Thoracic aorta (tissue), 2 donors: Measurements from ENCODE around the gene PSMB1. TPM values are rescaled to one million over a fixed set of nuclear protein-coding genes. Genes with fewer than 3 reads are reported as not detected.
"Not testable (repeated sequence)": the region's sequence is repeated elsewhere in the genome, so short reads cannot be mapped to it uniquely, and the experiment has no call there.

Source experiments
- ATAC-seq: fragments of 150-250 bp; one replicate; pipeline ENCODE4 v1.8.0; 2017; ENCODE audit warnings: low read depth; ENCODE audit not compliant: insufficient number of reproducible peaks, low FRiP score
- DNase-seq: peaks from one replicate; pipeline ENCODE4 v3.0.0-alpha.2; 2020; ENCODE audit warnings: low spot score
- H3K27ac ChIP-seq, 2 donors: fragments of 200-600 bp; sonication (generic); 1 replicate in 1 of 2; 2 replicates in 1 of 2; pipeline ENCODE4 v1.5.1; 2016; ENCODE audit warnings: mild to moderate bottlenecking in 2 of 2, moderate library complexity in 2 of 2
- H3K27me3 ChIP-seq: fragments of 200-600 bp; sonication (generic); replicated peaks from 2 replicates; pipeline ENCODE4 v1.6.0; 2016; ENCODE audit warnings: mild to moderate bottlenecking; ENCODE audit not compliant: insufficient read depth
- H3K36me3 ChIP-seq: fragments of 200-600 bp; sonication (generic); one replicate; pipeline ENCODE4 v1.5.1; 2016
- H3K4me1 ChIP-seq, 2 donors: fragments of 200-600 bp; sonication (generic); 1 replicate in 1 of 2; 2 replicates in 1 of 2; pipeline versions ENCODE4 v1.5.1 to v1.6.0; 2016; ENCODE audit warnings: low read depth in 2 of 2, mild to moderate bottlenecking in 1 of 2; ENCODE audit not compliant: control insufficient read depth in 1 of 2
- H3K4me3 ChIP-seq: fragments of 200-600 bp; sonication (generic); 2 replicates; pipeline ENCODE4 v1.5.1; 2016; ENCODE audit warnings: mild to moderate bottlenecking
- H3K9me3 ChIP-seq: fragments of 200-600 bp; sonication (generic); 2 replicates; pipeline ENCODE4 v1.5.1; 2016
- CTCF ChIP-seq: fragments of 200-600 bp; sonication (generic); IDR thresholded peaks from one replicate; pipeline ENCODE4 v1.5.1; 2019; ENCODE audit warnings: antibody characterized with exemption
- total RNA-seq, 2 donors: library from RNA; depleted of rRNA; stranded (reverse); fragments of >200 nt; gene quantifications; one replicate each; pipeline versions ENCODE4 v1.1.0 to v1.2.3, GENCODE V29; 2016

PSMB1 gene
- total RNA-seq, 2 donors from 2014 or later: 143 to 159 TPM

DNA sequence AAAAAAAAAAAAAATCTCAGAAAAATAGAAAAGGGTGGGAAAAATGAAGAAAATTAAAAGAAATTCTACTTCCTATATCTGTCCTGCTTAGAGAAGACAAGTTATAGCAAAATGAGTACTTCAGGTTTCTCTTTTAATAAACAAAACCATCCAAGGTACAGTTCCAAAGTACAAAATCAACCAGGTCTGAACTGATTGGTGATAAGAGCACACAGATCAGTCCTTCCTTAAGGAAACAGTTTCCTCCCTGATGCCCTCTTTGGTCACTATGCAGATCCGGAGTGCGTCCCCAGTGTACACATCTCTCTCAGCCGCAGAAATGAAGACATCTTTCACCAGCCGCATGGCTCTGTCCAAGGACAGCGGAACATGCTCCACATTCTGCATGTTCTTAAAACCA is 18.1 kb downstream of the PSMB1 start:
- H3K36me3 ChIP-seq: peaks cover 38% of the 10 kb centered on the region
- no peaks in the 10 kb centered on the region for H3K4me1 ChIP-seq
- no peak for DNase-seq
- no peak overlapping the region for H3K27ac ChIP-seq
- H3K9me3 ChIP-seq: no peaks in the 10 kb centered on the region
- TF ChIP-seq CTCF: no peak
- no peak overlapping the region for H3K4me3 ChIP-seq
- ATAC-seq: no peak
- no peaks in the 10 kb centered on the region for H3K27me3 ChIP-seq

DNA sequence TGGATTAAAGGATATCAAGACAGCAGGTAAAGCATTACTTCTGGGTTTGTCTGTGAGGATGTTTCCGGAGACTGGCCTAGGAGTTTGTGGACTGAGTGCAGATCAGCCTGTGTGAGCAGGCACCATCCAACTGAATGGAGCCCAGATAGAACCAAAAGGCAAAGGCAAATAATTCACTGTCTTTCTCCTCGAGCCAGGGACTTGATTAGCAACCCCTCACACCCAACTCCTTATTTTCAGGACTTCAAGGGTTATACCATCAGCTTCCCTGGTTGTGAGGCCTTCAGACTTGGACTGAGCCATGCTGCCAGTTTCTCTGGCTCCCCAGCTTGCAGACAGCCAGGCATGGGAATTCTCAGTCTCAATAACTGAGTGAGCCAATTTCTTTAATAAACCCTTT is 19.3 kb downstream of the PSMB1 start:
- Histone ChIP-seq H3K4me1 (no peaks in the 10 kb centered on the region), H3K27me3 (no peaks in the 10 kb centered on the region), H3K4me3 (no peak overlapping the region), H3K27ac (no peak overlapping the region), H3K36me3 (peaks cover 38% of the 10 kb centered on the region), H3K9me3 (no peaks in the 10 kb centered on the region)
- no peak for TF ChIP-seq CTCF
- DNase-seq: no peak
- no peak for ATAC-seq

DNA sequence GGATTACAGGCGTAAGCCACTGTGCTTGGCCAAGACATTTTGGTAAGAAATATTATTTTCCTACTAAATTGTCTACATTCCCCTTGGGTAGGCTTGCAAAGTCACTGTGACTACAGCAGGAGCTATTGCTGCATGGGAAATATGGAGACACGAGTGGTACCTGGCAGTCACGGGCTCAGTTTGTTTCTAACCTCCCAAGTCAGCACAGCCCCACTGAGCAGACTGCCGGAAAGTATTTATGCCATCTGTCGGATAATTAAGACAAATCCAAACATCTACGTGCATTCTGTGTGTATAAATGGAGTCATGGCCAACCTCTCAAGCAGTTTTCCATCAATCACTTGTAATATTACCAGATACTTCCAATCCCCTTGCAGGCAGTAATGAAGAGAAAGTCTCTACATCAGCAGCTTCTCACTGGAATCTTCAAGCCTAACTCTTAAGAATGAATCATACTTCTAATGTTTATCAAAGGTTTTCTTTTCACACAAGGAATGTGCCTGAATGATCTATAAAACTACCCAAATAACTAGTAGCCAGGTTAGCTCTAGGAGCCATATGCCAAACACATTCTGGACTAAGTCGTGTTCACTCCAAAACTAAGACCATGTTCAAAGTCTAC is 20.1 kb downstream of the PSMB1 start:
- Histone ChIP-seq H3K27ac (no peak overlapping the region), H3K36me3 (peaks cover 34% of the 10 kb centered on the region), H3K4me3 (no peak overlapping the region), H3K4me1 (no peaks in the 10 kb centered on the region), H3K9me3 (no peaks in the 10 kb centered on the region), H3K27me3 (no peaks in the 10 kb centered on the region)
- no peak for DNase-seq
- no peak for TF ChIP-seq CTCF
- no peak for ATAC-seq

DNA sequence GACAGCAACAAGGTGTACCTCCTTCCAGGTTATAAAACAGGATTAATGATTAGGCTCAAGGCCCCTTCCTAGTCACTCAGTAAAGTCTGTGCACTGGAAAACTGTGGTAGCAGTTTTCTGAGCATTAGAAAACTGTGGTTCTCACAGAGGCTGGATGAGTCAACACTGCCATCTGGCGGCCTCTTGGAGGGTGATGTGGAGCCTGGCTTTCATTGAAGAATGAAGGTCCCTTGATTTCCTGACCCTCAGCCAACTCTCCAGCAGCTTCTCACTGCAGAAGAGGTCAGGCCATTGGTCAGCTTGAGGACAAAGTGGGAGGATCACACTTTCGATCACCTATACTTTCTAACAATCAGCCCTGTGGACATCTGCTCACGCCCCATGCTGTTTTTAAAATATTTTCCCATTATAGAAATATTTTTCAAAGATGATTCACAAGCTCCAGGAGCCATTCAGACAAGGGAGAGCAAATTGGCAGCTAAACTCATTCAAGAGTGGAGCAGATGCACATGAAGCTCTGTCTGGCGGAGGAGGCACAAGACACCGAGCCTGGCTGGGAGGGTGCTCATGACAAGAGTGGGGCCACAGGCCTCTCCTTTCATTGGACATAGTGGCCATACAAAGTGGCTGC is 23.2 kb downstream of the PSMB1 start:
- TF ChIP-seq CTCF: peak; percentile 81
- DNase-seq: no peak
- no peaks in the 10 kb centered on the region for H3K27me3 ChIP-seq
- ATAC-seq: peak; percentile 79
- no peaks in the 10 kb centered on the region for H3K4me1 ChIP-seq
- peaks cover 15% of the 10 kb centered on the region for H3K36me3 ChIP-seq
- H3K27ac ChIP-seq: no peak overlapping the region
- no peaks in the 10 kb centered on the region for H3K9me3 ChIP-seq
- H3K4me3 ChIP-seq: no peak overlapping the region

- H3K27me3 ChIP-seq, H3K9me3 ChIP-seq, H3K36me3 ChIP-seq, H3K4me1 ChIP-seq, ATAC-seq, H3K4me3 ChIP-seq, H3K27ac ChIP-seq, DNase-seq: not testable (repeated sequence)
Observed at GRCh38 chr6:170527995-170528394, 25.1 kb downstream of the PSMB1 start.

DNA sequence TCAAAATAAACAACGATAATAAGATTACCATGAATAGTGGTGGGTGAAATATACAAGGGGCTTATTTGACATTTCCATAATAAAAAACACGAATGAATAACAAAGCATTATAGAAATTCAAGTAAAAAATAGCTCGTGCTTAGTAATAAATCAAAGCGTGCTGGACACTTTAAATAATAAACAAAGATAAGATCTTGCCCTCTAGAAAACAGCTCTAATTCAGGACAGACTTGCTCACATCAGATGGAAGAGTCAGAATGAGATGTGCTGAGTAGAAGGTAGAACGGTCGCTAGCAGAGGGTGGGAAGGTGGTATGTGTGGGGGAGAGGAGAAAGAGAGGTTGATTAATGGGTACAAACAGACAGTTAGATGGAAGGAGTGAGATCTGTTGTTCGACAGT is 27.3 kb downstream of the PSMB1 start:
- Histone ChIP-seq H3K4me3 (no peak overlapping the region), H3K36me3 (no peaks in the 10 kb centered on the region), H3K4me1 (no peaks in the 10 kb centered on the region), H3K9me3 (no peaks in the 10 kb centered on the region), H3K27ac (no peak overlapping the region), H3K27me3 (no peaks in the 10 kb centered on the region)
- no peak for DNase-seq
- no peak for ATAC-seq
- no peak for TF ChIP-seq CTCF
